ENCODE measurements around the gene COL4A1. TPM values are rescaled to one million over a fixed set of nuclear protein-coding genes. Genes with fewer than 3 reads are reported as not detected.

The COL4A1 gene
- polyA plus RNA-seq, 1 of the 3 experiments (the other 2 are of a cell fraction) = 30.3 TPM

GRCh38 chr13:110113284-110113764, 193.6 kb downstream of the COL4A1 start:
- Histone ChIP-seq H3K27me3 (ENCODE audit: insufficient read depth) (no peaks in the 10 kb centered on the region), H4K20me1 (ENCODE audit: insufficient read depth) (no peaks in the 10 kb centered on the region), H3K4me3 (ENCODE audit: low read depth in 2 of 2, low read length in 1 of 2) (no peak overlapping the region), H3K9ac (no peak overlapping the region), H3K79me2 (ENCODE audit: insufficient read depth) (no peaks in the 10 kb centered on the region), H3K36me3 (replicated peaks in 1 of 2; ENCODE audit: control insufficient read depth in 1 of 2, insufficient read depth in 2 of 2, low read length in 1 of 2) (no peaks in the 10 kb centered on the region), H2AFZ (ENCODE audit: low read depth) (no peak overlapping the region), H3F3A (replicated peaks; ENCODE audit: insufficient read depth) (peaks cover 14% of the 10 kb centered on the region), H3K27ac (ENCODE audit: low read depth in 2 of 2, low read length in 1 of 2) (no peak overlapping the region), H3K9me2 (no peaks in the 10 kb centered on the region), H3K9me3 (no peaks in the 10 kb centered on the region), H3K4me2 (no peak overlapping the region; the same call in 1 of the 2 replicates), H3K4me1 (ENCODE audit: control insufficient read depth in 1 of 2, insufficient read depth in 2 of 2, low read depth in 1 of 2, low read length in 1 of 2) (peaks cover 0 to 25% of the 10 kb centered on the region in 2 experiments; a peak in 3 of 4 replicates)
- WGBS (ENCODE audit: low lambda C conversion rate) = 67% methylated on average over 2 of the region's 2 CpGs
- ChIA-PET CTCF (interaction anchor here (0.6 to 2.5 kb wide), 3 partner anchors 11 to 1371 kb away, joined by 3 to 10 read pairs (median 7); no protein-coding TSS in a partner anchor), POLR2A (no interaction called here)
- no peak for DNase-seq
- TF ChIP-seq USF1 (IDR thresholded peaks at IDR 0.05; ENCODE audit: borderline replicate concordance, low read depth) = no peak
- no peak for TF ChIP-seq CHD2 (IDR thresholded peaks at IDR 0.05; ENCODE audit: low read length, partially characterized antibody)
- no peak for TF ChIP-seq JUND (IDR thresholded peaks at IDR 0.05)
- no peak for TF ChIP-seq RAD21 (IDR thresholded peaks at IDR 0.05; ENCODE audit: low read length)
- TF ChIP-seq SIN3A (IDR thresholded peaks at IDR 0.05; ENCODE audit: borderline replicate concordance, low read depth, low read length) = no peak
- TF ChIP-seq TCF12 (IDR thresholded peaks at IDR 0.05) = peak; percentile 60; the same call in 1 of the 2 replicates
- no peak for TF ChIP-seq TAF1 (IDR thresholded peaks at IDR 0.05; ENCODE audit: borderline replicate concordance, low read depth, low read length)
- no peak for TF ChIP-seq NRF1 (IDR thresholded peaks at IDR 0.05; ENCODE audit: low read depth, low read length)
- TF ChIP-seq MAX (IDR thresholded peaks at IDR 0.05; ENCODE audit: low read depth) = peak; percentile 23; the same call in 1 of the 2 replicates
- TF ChIP-seq YY1 (IDR thresholded peaks at IDR 0.05; ENCODE audit: low read depth) = no peak
- no peak for TF ChIP-seq REST (IDR thresholded peaks at IDR 0.05; ENCODE audit: low read depth, low read length)
- TF ChIP-seq RCOR1 (IDR thresholded peaks at IDR 0.05; ENCODE audit: low read length) = no peak
- no peak for TF ChIP-seq CTCF (IDR thresholded peaks at IDR 0.05)
- no peak for TF ChIP-seq GATA2 (CRISPR knock-in tag; IDR thresholded peaks at IDR 0.05)
- TF ChIP-seq RFX5 (IDR thresholded peaks at IDR 0.05; ENCODE audit: low read length) = no peak
- TF ChIP-seq ZBTB33 (IDR thresholded peaks at IDR 0.05; ENCODE audit: borderline replicate concordance, low read depth) = no peak
- TF ChIP-seq PBX3 (IDR thresholded peaks at IDR 0.05) = peak; percentile 62
- no peak for TF ChIP-seq FOXJ3 (CRISPR knock-in tag; IDR thresholded peaks at IDR 0.05)
- TF ChIP-seq FOSL2 (IDR thresholded peaks at IDR 0.05; ENCODE audit: borderline replicate concordance, low read depth) = peak; percentile 62; the same call in 1 of the 2 replicates
- TF ChIP-seq NFIC (IDR thresholded peaks at IDR 0.05; ENCODE audit: borderline replicate concordance) = peak; percentile 36; the same call in 1 of the 2 replicates
- TF ChIP-seq RXRA (IDR thresholded peaks at IDR 0.05; ENCODE audit: borderline replicate concordance, low read depth) = no peak
- TF ChIP-seq ELF1 (IDR thresholded peaks at IDR 0.05) = no peak
- TF ChIP-seq MXI1 (IDR thresholded peaks at IDR 0.05; ENCODE audit: low read depth, low read length) = no peak
- no peak for TF ChIP-seq IRF3 (IDR thresholded peaks at IDR 0.05; ENCODE audit: low read depth, low read length)
